ENCODE measurements around the gene ATP8A2.

DNA sequence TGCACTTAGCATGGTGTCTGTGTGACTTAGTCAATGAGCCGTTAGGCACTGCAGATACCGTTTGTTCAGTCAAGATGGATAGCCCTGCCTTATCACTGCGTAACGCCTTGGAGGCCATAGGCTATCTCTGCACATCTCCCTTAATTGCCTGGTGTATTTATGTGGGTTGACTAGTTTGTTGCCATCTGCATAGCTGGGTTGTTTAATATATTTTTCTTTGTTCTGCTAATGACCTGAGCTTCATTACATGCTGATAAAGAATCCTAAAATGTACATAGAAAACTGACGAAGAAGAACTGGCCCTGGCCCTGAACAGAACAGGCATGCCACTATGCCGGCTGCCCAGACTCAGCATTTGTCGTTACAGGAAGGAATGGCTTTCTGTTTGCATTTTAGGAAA lies 382.2 kb downstream of the ATP8A2 start:
- no peak for TF ChIP-seq POLR2AphosphoS5 (IDR thresholded peaks at IDR 0.05; ENCODE audit: borderline replicate concordance, low read depth, low read length)
- no peak for TF ChIP-seq EZH2 (IDR thresholded peaks at IDR 0.05)
